GM19463 (cell line): ENCODE measurements around the gene ACO1.

ENCODE experiments used
- ATAC-seq: cut with Tn5 transposase; IDR thresholded peaks from one replicate; pipeline ENCODE4 v1.9.1; 2021; ENCODE audit warnings: mild to moderate bottlenecking, moderate library complexity; ENCODE audit not compliant: unreplicated experiment

ACO1 gene

DNA sequence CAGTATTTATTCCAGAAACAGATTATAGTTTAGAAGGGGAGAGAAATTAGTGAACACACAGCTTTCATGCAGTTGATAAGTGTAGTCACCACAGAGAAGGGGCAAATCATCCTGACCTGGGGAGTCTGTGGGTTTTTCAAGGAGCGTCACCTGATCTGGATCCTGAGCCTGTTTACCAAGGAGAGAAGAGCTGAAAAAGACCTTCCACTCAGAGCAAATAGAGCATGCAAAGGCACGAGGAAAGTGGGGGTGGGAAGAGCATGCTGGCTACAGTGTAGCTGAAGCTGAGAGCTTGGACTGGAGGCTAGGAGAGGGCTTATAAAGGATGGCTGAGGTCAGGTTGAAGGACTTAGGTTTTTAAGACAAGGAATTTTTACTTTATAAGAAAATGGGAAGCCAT lies 30.4 kb downstream of the ACO1 start:
- ATAC-seq, result no peak

DNA sequence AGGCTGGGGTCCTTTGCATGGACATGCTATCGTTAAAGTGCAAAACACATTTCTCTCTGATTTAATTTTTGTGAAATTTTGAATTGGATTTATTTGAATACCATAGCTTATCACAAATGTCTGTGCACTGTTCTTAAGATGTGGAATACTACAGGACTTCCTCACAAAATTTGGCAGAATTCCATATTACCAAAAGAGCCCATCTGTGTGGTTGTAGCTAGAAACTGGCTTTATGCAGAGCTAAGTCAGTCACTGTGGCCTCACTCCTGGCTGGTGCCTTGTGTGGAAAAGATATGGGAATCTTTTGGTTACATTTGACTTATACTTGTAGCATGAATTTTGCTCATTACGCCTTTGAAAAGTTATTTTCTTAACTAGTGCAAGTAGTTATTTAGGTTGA lies 35.5 kb downstream of the ACO1 start:
- ATAC-seq, result no peak

DNA sequence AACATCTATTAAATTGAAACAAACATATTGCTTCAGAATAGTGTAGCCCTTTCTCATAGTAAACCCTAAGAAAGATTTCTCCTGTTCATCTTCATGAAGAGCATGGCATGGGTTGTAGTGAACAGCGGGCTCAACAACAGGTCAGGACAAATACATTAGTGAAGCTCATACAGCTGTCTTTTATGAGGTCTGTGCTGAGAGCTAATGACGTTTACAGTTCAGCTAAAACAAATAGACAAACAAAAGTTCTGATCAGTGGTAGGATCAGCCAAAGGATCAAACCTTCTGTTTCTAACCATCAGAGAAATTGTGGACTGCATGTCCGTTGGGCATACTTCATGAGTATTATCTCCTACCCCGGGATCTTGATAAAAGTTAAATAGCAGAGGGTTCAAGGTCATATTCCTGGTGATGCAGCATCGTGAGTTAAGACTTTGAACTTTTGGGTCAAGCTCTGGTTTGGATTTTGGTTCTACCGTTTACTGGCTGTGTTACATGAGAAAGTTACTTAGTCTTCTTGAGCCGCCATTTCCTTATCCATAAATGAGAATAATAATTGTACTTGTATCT lies 37.9 kb downstream of the ACO1 start:
- ATAC-seq, result no peak

DNA sequence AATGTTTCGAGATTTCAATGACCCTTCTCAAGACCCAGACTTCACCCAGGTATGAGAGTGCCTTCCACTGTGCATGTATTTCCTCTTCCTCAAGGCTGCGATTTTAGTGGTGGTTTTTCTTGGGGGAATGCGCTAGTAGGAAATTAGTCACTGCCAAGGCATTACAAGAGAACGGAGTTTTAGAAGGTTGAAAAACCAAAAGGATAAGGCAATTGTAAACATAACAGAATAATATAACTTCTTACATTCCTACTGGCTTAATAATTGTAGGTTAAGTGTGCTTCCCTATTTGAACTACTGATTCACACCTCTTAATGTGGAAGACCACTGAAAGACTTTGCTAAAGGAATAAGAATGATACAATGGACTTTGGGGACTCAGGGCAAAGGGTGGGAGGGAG lies 38.9 kb downstream of the ACO1 start:
- no peak for ATAC-seq

DNA sequence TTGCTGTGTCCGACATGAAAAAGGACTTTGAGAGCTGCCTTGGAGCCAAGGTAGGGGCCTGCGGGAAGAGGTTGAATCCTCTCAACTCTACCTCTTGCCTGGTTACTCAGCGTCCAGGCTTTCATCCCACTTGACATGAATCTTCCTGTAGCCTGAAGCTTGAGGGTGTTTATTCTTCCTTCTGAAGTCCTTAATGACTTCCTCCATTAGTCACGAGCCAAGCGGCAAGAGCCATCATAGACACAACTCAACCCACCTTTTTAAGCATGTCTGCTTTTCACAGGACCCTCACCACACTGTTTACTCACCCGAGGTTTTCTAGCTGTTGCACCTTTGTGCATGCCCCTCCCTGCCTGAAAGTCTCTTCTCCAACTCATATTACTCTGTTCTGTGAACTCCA lies 40.2 kb downstream of the ACO1 start:
- ATAC-seq, result no peak

DNA sequence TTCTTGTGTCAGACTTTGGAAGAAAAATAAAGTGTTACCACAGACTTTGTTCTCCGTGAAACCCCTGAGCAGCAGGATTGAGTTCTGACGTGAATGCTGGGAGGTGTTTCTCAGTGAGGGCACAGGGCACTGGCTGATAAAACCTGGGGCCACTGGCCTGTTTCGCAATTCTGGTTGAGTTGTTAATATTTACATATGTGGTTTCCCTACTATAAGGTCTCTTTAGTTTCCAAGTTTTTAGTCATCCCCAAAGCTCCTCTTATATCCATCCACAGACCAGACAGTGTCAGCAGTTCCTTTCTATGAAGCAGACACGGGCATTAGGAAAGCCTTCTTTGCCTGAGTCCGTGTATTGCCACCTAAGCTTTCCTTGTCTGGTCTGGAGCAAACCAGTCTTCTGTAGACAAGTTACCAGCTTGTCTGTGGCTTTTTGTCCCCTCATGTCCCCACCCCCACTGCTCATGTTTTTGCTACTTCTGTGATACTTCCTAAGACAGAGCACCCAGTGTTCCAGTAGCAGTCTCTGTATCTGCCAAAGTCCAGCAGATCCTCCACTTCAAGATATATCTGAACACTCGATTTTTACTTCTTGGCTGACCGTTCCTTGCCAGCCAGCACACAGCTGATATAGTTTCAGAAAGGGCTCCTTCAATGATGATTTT lies 42.0 kb downstream of the ACO1 start:
- ATAC-seq, result peak; percentile 73

DNA sequence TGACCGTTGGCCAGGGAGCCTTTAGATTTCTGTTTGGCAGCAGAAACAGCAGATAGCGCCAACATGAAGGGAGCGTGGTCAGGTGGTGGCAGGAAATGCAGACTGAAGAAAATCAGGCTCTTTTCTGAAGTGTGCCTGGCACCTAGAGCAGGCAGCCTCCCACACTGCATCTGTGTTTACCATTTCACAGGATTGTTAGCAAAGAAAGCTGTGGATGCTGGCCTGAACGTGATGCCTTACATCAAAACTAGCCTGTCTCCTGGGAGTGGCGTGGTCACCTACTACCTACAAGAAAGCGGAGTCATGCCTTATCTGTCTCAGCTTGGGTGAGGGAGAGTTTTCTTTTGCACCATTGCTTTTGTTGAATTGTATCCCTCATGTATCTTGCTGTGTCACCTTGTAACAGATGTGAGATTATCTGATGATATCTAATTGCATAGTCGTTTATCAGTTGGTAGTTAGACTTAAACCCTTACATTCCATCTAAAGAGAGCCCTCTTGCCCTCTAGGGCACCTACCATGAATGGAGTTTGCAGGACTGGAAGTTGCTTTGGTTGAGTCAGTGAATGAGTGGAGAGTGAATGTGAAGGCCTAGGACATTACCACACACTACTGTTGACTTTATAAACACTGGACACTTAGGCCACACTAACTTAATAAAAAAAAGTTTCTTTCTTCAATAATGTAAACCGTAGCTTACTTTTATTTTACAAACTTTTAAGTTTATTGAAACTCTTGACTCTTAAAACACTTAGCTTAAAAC lies 42.8 kb downstream of the ACO1 start:
- ATAC-seq, result no peak

DNA sequence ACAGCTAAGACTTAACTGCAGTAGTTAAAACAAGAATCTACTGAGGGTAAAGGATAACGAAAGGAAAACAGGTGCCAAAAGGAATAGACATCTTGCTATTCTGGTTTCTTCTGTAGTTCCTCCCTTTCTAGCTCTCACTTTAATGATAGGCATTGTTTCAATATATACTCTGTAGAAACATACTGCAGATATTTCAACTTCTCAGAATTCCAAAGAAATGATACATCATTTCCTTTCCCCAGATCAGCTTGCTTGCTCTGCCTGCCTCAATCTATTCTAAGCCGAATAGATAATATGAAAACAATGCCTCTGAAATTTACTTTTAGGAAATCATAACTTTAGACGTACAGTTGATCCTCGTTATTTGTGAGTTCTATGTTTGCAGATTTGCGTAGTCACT lies 46.3 kb downstream of the ACO1 start:
- no peak for ATAC-seq

DNA sequence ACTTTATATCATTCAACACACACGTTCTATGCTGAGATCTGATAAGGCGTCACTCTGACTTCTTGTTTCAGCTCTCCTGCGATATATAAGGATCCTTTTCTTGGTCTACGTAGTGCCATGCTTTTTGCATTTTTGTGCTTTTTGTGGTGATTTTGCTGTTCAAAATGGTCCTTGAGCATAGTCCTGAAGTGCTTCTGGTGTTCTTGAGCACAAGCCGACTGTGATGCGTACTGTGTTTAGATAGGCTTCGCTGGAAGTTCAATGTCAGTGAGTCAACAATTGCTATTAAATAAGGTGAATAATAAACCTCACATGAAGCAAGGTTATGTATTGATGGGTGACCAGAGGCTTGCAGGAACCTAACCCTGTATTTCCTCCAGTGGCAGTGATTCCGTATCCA lies 46.8 kb downstream of the ACO1 start:
- ATAC-seq, result no peak

DNA sequence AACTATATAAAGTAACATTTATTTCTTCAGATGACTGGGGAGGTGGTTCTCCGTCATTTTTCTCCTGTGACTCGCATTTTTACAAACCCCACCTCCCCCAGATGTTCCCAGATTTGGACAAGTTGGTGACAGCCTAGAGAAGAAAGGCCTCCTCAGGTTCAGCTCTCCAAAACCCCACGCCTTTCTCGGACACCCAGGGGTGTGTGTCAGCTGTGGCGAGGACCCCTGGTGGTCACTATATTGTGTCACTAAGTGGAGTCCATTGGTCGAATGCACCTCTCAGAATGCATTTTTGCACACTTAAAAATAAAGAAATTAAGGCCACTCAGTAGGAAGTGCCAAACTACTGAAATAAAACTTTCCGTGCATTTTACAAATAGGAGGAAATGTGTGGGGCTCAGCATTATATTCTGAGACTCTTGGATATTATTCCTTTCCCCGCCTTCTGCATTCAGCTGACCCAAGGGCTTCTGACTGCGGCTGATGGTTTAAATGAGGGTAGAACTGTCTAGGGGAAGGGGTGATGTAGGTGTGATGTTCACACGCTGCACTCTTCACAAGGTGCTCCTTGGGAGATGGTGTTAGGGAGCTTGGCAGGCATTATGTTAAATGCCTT lies 47.6 kb downstream of the ACO1 start:
- peak; percentile 65 for ATAC-seq

DNA sequence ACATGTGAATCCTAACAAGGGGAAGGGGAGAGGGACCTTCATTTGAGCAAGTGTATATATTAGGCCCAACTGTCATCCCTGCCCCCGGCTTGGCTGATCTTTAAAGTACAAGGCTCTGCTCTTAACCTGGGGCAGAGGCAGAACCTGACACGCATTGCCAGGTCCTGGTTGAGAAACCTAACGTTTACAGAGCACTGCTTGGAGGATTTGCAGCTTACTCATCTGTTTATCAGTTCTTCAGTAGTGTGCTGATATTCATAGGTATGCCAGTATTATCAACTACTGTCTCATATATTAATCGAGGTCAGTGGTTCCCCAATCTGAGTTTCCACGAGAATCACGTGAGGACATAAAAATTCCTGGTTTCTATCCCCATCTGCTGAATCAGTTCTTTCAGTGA lies 50.4 kb downstream of the ACO1 start:
- ATAC-seq, result no peak

DNA sequence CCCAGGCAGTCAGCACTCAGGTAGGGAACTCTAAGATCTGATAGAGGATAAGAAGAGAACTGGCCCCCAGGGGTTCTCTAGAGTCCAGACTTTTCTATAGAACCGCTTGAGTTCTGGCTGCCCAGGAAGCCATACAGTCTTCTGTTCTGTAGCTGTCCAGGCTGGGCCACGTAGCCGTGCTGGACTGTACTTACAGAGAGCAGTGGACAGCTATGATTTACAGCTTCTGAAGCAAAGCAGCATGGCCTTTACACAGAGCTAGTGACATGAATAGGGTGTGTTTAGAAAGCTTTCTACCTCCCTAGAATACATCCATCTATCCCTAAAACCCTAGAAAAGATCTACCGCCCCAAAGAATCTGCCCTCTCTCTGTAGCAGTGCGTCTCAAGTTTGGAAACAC lies 57.2 kb downstream of the ACO1 start:
- ATAC-seq, result no peak

DNA sequence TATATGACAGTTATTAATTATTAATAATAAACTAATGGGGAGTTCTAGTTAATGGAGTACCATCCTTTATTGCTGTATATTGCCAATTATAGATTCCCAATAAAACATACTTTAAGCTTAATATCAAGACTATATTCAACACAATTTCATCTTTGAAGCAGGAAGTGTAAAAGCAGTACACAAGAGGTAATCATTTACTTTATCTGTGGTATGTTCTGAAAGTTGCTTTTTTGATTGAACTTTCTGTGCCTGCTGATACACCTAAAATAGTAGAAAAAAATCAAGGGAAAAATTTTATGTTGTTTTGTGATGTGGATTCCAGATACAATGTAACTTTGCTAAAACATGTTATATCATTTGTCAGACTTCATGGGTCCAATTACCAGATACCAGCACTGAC lies 58.0 kb downstream of the ACO1 start:
- no peak for ATAC-seq

DNA sequence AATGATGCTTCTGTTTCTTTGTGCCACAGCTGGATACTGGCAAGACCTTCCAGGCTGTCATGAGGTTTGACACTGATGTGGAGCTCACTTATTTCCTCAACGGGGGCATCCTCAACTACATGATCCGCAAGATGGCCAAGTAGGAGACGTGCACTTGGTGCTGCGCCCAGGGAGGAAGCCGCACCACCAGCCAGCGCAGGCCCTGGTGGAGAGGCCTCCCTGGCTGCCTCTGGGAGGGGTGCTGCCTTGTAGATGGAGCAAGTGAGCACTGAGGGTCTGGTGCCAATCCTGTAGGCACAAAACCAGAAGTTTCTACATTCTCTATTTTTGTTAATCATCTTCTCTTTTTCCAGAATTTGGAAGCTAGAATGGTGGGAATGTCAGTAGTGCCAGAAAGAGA lies 65.5 kb downstream of the ACO1 start:
- no peak for ATAC-seq

DNA sequence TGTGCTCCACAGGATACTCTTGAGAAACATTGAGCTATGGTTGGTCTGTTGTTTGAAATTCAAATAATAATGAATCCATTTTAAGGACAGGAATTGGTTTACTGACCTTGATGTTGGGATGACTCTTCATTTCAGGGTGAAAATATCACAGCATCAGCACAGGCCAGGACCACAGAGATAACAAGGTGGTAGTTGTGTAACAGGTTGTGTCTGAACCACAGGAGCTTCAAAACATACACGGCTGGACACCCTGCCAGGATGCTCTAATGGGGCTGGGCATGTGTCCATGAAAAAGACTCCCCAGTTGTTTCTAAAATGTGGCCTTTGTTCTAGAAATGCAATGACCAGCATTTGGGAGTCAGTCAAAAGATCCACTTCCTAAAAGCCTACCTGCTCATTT lies 69.8 kb downstream of the ACO1 start:
- no peak for ATAC-seq

DNA sequence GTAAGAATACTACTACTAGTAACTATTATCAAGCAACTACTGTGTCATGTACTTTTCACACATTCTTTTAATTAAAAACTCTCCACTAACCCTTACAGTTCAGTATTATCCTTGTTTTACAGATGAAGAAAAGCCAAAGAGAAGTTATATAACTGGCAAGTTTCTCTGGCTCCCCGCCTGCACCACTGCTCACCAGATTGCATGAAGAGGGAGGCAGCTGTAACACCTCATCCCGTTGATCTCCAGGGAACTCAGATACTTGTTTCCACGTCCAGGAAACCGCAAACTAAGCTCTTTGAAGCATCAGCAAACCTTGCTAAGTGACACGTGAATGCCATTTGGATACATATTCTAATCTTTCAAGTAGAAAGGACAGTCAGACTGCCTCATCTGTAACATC lies 71.3 kb downstream of the ACO1 start:
- ATAC-seq, result no peak

DNA sequence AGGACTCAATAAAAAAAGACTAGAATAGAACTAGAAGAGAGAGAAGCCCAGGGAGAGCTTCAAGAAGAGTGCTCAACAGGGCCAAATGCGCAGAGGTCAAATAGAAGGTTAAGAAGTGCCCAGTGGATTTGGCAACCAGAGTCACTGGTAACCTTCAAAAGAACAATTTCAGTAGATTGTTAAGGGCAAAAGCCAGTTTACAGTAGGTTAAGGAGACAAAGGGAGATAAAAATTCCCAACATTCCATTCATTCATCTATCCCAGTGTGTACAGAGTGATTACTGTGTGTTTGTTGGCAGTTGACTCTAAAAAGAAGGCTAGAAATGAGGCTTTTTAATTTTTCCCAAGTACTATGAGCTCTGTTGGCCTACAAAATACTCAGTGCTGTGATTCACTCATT lies 72.1 kb downstream of the ACO1 start:
- ATAC-seq, result no peak

DNA sequence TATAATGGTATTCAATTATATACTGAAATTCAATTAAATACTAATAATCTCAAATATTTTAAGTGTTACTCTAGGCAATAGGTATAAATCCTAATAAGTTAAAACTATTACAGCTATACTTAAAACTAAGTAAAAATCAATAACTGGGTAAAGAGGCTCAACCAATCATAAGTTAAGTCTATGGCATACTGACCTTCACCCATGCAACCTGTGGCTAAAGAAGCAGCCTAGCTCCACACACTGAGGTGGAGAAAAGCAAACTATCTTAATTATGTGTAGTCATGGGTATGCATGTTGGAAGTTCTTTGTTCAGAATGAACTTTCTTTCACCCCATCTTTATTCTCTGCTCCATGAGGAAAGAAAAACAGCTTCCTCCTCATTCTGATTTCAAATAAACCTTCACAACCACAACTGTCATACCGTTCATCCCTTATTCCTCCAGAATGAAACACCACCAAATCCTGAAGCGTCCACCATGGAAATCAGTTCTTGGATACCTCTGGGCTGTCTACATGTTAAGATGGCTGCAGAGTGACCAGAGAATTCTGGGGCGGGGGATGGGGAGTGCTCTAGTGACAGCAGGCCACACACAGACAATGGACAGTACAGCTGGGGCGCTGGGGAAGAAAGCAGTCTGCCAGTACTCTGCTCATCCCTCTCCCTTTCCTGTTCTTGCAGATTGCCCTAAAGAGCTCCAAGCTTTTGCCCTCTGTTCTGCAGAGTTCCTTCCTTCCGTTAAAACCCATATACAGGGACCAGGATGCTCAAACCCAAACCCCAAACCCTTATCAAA lies 79.3 kb downstream of the ACO1 start:
- ATAC-seq, result no peak

DNA sequence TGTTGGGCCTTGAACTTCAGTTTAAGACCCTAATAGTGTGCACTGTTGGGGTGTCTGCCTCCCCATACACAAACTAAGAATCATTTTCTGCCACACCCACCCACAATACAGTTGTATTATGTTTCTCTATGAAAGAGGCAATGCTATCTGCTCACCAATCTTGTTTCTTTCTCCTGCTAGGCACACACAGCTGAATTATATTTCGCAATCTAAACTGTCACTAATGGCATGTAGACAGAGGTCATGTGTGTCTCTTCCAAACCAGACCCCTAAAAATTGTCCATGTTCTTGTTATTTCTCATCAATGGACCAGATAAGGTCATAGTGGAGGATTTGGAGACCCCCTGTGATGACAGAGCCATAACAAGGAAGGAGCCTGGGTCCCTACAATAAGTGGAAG lies 84.3 kb downstream of the ACO1 start:
- ATAC-seq, result no peak

DNA sequence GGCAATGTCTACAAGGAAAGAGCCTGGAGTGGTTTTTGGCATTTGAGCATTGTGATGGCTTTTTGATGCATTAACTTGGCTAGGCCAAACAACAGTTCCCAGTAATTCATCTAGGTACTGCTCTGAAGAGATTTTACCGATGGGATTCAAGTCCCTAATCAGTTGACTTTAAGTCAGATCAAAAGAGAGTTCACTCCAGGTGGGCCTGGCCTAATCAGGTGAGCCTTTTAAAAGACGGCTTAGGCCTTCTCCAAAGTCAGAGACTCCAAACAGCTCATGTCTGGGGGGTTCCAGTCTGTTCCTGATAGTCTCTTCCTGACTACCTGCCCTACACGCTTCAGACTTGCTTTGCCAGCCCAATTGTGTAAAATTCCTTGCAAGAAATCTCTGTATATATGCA lies 87.9 kb downstream of the ACO1 start:
- ATAC-seq, result no peak

DNA sequence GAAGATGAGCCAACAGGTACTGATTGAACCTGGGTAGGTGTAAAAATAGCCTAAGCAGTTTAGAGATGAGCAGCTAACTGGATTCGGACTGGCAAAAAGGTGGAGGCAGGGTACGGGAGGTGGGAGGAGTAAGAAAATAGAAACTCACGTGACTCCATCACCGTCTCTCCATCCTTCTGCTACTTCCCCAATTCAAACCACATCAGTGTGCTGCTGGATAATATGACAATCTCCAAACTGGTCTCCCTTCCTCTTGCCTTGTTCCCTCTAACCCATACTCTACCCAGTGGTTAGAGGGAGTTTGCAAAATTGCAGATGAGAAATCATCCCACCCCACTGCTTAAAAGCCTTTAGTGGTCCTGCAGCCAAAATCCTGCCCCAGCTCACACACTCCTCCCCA lies 98.9 kb downstream of the ACO1 start:
- ATAC-seq, result no peak
